SK-N-MC (cell line): ENCODE results near the gene COL27A1.

ENCODE experiments used
- DNase-seq: peaks from one replicate; pipeline ENCODE4 v3.0.0-alpha.2; 2011; ENCODE audit warnings: low read depth, low spot score
- H3K27ac ChIP-seq: fragments of 200-600 bp; sonication (generic); 2 replicates; pipeline ENCODE4 v1.5.1; 2016; ENCODE audit warnings: mixed run types
- H3K36me3 ChIP-seq: fragments of 200-600 bp; sonication (generic); 2 replicates; pipeline ENCODE4 v1.6.1; 2017; ENCODE audit warnings: antibody characterized with exemption, low read length, mixed read lengths; ENCODE audit not compliant: insufficient read depth
- H3K4me3 ChIP-seq: fragments of 200-600 bp; sonication (generic); 2 replicates; pipeline ENCODE4 v1.5.1; 2016
- H3K9ac ChIP-seq: fragments of 200-600 bp; sonication (generic); 2 replicates; pipeline ENCODE4 v1.8.0; 2017; ENCODE audit warnings: mixed run types, mixed read lengths; ENCODE audit not compliant: insufficient read length
- H3K9me3 ChIP-seq: fragments of 200-600 bp; sonication (generic); 2 replicates; pipeline ENCODE4 v1.6.1; 2017; ENCODE audit warnings: low read depth, mild to moderate bottlenecking, antibody characterized with exemption, low read length, moderate library complexity, mixed read lengths
- EZH2 ChIP-seq: fragments of 200-600 bp; sonication (generic); IDR thresholded peaks from one replicate; pipeline ENCODE4 v1.6.1; 2017; ENCODE audit warnings: antibody characterized with exemption
- FOXP2 ChIP-seq: optimal IDR thresholded peaks from 2 replicates; pipeline ENCODE3; 2011; ENCODE audit warnings: mild to moderate bottlenecking, moderate library complexity; ENCODE audit not compliant: insufficient read depth; ENCODE audit errors: extremely low read length, control extremely low read depth
- POLR2AphosphoS5 ChIP-seq: IDR thresholded peaks from 2 replicates; pipeline ENCODE4 v1.6.1; 2012; ENCODE audit warnings: mild to moderate bottlenecking, low read depth, low read length, borderline replicate concordance

The COL27A1 gene

DNA sequence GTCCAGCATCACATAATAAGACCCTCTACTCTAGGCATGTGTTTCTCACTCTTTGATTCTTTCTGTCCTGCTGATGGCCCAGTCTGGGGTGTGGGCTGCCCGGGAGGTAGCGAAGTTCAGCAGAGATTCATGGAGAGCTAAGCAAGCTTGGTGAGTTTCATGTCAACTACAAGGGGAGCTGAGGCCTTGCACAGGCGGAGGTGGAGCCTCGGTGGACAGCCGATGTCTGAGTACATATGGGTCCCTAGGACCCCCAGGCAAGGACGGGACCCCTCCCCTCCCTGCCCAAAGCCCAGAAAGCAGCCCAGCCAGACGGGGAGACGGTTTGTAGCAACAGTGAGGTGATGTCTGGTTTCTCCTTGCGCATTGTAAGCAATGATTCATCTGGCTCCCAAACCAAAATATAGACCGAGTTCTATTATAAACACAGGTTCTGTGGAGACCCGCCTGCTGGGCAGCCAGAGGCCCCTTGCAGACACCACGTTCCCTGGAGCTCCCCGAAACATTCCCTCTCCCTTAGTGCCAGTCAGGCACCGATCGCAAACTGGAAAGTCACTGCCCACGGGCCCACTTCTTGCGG is 45.5 kb downstream of the COL27A1 start:
- DNase-seq = no peak
- H3K9ac ChIP-seq = no peak overlapping the region
- no peak for TF ChIP-seq FOXP2
- H3K36me3 ChIP-seq = no peaks in the 10 kb centered on the region
- H3K27ac ChIP-seq = no peak overlapping the region
- H3K9me3 ChIP-seq = no peaks in the 10 kb centered on the region
- no peak overlapping the region for H3K4me3 ChIP-seq

GRCh38 chr9:114202396-114202795 is 47.1 kb downstream of the COL27A1 start:
- Histone ChIP-seq H3K27ac (no peak overlapping the region), H3K4me3 (no peak overlapping the region), H3K36me3 (no peaks in the 10 kb centered on the region), H3K9me3 (no peaks in the 10 kb centered on the region), H3K9ac (no peak overlapping the region)
- TF ChIP-seq EZH2 (no peak), POLR2AphosphoS5 (no peak), FOXP2 (no peak)
- no peak for DNase-seq

- Histone ChIP-seq H3K9ac (no peak overlapping the region), H3K4me3 (no peak overlapping the region), H3K36me3 (no peaks in the 10 kb centered on the region), H3K27ac (no peak overlapping the region), H3K9me3 (no peaks in the 10 kb centered on the region)
- DNase-seq = no peak
- TF ChIP-seq POLR2AphosphoS5 = no peak
- TF ChIP-seq EZH2 = no peak
- no peak for TF ChIP-seq FOXP2
Observed at GRCh38 chr9:114202849-114203248, 47.5 kb downstream of the COL27A1 start.

DNA sequence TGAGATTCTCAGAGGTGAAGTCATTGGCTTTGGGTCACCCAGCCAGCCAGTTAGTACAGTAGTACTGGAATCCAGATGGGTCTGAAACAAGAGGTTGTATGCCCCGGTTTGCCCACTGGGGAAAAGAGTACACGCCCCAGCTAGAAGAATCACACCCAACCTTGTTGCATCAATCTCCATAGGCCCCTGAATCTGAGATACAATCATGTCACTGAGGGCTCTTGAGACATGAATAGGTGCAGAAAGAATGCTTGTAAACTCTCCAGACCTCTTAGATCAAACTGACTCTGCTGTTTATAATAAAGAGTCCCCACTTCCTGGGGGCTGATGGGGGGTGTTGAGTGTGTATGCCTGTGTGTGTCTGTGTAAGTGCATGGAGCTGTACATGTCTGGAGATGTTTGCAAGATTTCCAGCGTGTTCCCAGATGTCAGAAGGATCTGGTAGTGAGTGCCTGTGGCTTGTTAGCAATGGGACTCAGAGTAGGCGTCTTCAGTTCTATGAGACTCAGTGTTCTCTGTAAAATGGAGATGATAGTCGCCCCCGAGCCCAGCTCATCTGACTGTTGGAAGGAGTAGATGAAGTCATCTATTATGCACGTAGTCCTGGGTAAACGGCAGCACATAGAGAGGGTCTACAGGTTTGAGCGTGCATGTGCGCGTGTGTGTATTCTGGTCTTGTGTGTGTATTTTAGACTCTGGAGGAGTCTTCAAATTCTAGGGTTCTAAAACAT is 48.2 kb downstream of the COL27A1 start:
- no peak overlapping the region for H3K27ac ChIP-seq
- H3K36me3 ChIP-seq = no peaks in the 10 kb centered on the region
- no peak for DNase-seq
- no peak overlapping the region for H3K9ac ChIP-seq
- TF ChIP-seq FOXP2 (no peak), EZH2 (no peak), POLR2AphosphoS5 (no peak)
- H3K9me3 ChIP-seq = no peaks in the 10 kb centered on the region
- no peak overlapping the region for H3K4me3 ChIP-seq

GRCh38 chr9:114204265-114204664 is 48.9 kb downstream of the COL27A1 start:
- Histone ChIP-seq H3K27ac (no peak overlapping the region), H3K9me3 (no peaks in the 10 kb centered on the region), H3K4me3 (no peak overlapping the region), H3K36me3 (no peaks in the 10 kb centered on the region), H3K9ac (no peak overlapping the region)
- TF ChIP-seq EZH2 (no peak), FOXP2 (no peak), POLR2AphosphoS5 (no peak)
- DNase-seq = no peak

DNA sequence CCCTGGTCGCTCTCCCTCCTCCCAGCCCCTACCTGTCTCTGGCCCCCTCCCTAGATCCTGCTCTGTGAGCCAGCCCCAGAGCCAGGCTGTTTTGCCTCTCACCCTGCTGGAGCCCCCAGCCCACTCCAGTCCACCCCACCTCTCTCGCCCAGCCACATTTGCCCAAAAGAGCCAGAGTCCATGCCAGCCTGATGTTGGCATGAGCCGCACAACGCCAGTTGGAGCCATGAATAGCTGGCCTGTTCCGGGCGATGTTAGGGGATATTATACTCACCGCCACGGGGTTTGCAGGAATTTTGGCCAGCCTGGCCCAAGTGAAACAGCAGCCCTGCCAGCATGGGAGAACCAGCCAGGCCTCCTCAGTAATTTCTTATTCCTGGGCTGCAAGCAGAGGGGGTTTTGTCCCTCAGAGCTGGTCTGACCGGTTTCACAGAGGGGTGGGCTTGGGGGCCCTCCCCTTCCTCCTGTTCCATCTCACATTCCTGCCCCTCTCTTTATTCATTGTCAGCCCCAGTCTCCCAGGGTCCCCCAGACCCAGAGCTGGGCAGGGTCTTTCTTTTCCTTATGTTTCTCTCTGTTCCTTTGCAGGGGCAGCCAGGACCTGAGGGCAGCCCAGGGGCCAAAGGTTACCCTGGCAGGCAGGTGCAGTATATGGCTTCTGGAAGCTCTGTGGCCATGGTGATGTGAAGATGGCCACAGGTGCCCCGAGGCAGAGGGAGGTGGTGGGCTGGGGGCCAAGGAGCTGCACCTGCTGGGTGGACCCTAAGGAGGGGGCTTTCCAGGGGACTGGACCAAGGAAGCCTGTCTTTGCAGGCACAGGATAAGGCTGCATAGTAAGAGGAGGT is 50.1 kb downstream of the COL27A1 start:
- no peak overlapping the region for H3K9ac ChIP-seq
- no peaks in the 10 kb centered on the region; the same call in 1 of the 2 replicates for H3K36me3 ChIP-seq
- H3K9me3 ChIP-seq = no peaks in the 10 kb centered on the region
- no peak for DNase-seq
- TF ChIP-seq POLR2AphosphoS5 (no peak), EZH2 (no peak), FOXP2 (no peak)
- no peak overlapping the region for H3K27ac ChIP-seq
- no peak overlapping the region for H3K4me3 ChIP-seq

- no peak overlapping the region for H3K9ac ChIP-seq
- H3K27ac ChIP-seq = no peak overlapping the region
- H3K36me3 ChIP-seq = no peaks in the 10 kb centered on the region; the same call in 1 of the 2 replicates
- H3K4me3 ChIP-seq = no peak overlapping the region
- DNase-seq = no peak
- H3K9me3 ChIP-seq = no peaks in the 10 kb centered on the region
- TF ChIP-seq EZH2 (no peak), POLR2AphosphoS5 (no peak), FOXP2 (no peak)
Observed at GRCh38 chr9:114206221-114206789, 51.0 kb downstream of the COL27A1 start.

DNA sequence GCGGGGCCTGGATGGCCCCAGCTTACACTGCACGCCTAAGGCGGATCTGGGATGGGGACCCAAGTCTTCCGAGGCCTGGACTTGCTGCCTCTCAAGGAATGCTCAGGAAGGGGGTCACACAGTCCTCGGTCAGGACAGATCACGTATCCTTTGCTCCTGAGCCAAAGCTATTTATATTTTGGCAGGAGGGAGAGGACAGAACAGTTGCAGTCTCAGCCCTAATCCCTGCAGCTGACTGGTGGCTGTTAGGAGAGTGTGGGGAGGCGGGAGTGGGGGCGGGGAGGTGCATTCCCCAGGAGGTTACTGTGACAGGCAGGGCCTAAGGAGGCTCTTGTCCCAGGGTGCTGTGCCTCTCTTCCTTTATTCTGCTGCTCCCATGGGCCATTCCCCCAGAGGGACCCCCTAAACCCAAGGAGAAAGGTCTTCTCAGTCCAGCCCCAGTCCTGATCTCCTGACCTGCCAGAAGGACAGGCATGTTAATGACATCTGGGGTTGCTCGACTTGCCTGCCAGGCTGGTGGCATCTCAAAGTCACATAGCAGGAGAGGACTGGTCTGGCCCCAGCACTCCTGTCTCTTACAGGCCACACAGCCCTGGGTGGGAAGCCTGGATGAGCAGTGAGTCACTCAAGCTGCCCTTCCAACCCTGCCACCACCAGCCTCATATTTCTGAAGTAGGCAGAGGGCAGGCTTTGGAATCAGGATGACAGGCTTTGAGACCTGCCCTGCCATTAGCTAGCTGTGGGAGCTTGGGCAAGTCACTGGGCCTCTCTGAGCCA is 51.9 kb downstream of the COL27A1 start:
- Histone ChIP-seq H3K9me3 (no peaks in the 10 kb centered on the region), H3K36me3 (no peaks in the 10 kb centered on the region; the same call in 1 of the 2 replicates), H3K27ac (no peak overlapping the region), H3K9ac (no peak overlapping the region), H3K4me3 (no peak overlapping the region)
- no peak for DNase-seq
- TF ChIP-seq POLR2AphosphoS5 = no peak
- no peak for TF ChIP-seq EZH2
- TF ChIP-seq FOXP2 = no peak
